NT2/D1 (cell line): ENCODE results near the gene ZNF394.

ENCODE experiments used
- SUZ12 ChIP-seq: IDR thresholded peaks from 2 replicates; pipeline ENCODE4 v1.6.1; 2011; ENCODE audit not compliant: insufficient read length, insufficient read depth; ENCODE audit errors: extremely low read depth
- YY1 ChIP-seq: IDR thresholded peaks from 2 replicates; pipeline ENCODE4 v1.6.1; 2011; ENCODE audit not compliant: insufficient read length, insufficient read depth

DNA sequence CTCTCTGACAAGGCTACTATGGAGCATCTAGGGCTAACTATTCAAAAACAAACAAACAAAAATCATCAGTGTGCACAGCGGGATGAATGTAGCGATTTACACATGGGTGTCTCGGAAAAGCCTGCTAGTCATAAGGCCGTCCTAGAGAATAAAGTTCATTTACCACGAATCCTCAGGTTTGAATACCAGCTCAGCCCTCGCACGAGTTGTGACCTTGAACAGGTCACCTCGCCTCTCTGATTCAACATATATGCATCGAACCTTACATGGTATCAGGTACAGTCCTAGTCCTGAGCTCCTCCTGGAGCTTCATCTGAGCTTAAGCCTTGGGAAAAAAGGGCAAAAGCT lies 34.7 kb downstream of the ZNF394 start:
- no peak for TF ChIP-seq YY1
- no peak for TF ChIP-seq SUZ12
